Motor neuron (in vitro differentiated cells): Measurements from ENCODE around the gene NACC1. TPM values are rescaled to one million over a fixed set of nuclear protein-coding genes. Genes with fewer than 3 reads are reported as not detected.

Source experiments
- ATAC-seq, 8 experiments: fragments of 200-7000 bp; cut with Tn5 transposase; replicated peaks in 6 of 8; 2 replicates each; pipeline ENCODE4 v1.8.0; 2021; ENCODE audit warnings: mild to moderate bottlenecking in 8 of 8, moderate library complexity in 8 of 8
- H3K27ac ChIP-seq, 2 donors: fragments of 250-450 bp; sonication (Bioruptor Pico); 2 replicates each; pipeline ENCODE4 v1.9.0; 2021; ENCODE audit warnings: antibody characterized with exemption in 2 of 2, mild to moderate bottlenecking in 2 of 2, moderate library complexity in 1 of 2
- H3K4me1 ChIP-seq, 2 donors: fragments of 250-450 bp; sonication (Bioruptor Pico); replicated peaks in 1 of 2; 2 replicates each; pipeline ENCODE4 v1.6.1; 2021; ENCODE audit warnings: antibody characterized with exemption in 2 of 2, mild to moderate bottlenecking in 2 of 2, moderate library complexity in 1 of 2
- H3K4me3 ChIP-seq, 5 donors: fragments of 250-450 bp; sonication (Bioruptor Pico); 2 replicates each; pipeline ENCODE4 v1.9.0; 2021; ENCODE audit warnings: antibody characterized with exemption in 5 of 5, mild to moderate bottlenecking in 5 of 5, moderate library complexity in 4 of 5
- WGBS, 10 experiments: fragments of 450-650 bp; shearing (Covaris generic); methylation state at CpG; one replicate each; pipeline ENCODE4 v1.0.0; 2022; 5-methylcytosine and 5-hydroxymethylcytosine counted together
- in situ Hi-C, 9 experiments: fragments of 400-800 bp; cut with MboI; loops; one replicate each; pipeline ENCODE4 v1.15.0; 2021; ENCODE audit warnings: low sequenced_read_pairs in 9 of 9, low pct_unique_long_range_greater_than_20kb in 2 of 9; ENCODE audit not compliant: unreplicated experiment in 9 of 9
- total RNA-seq, 8 experiments: library from RNA; unstranded; fragments of 300-600 nt; gene quantifications; 2 replicates each; pipeline versions ENCODE4 v1.2.3 to v1.2.4, GENCODE V29; 2022

The NACC1 gene
- total RNA-seq, 8 experiments from 2014 or later: 9.7 to 56.8 (median 28.3) TPM

- H3K4me1 ChIP-seq: peaks cover 0 to 5% of the 10 kb centered on the region in 2 donors
- in situ Hi-C loops: no loop called here
- ATAC-seq: peak in 4 of 8 experiments; percentile 5 to 21 (median 6)
- H3K27ac ChIP-seq: no peak overlapping the region
- WGBS, 10 experiments: 80 to 100% (median 94%) methylated on average over 1 to 4 of the region's 33 CpGs; no CpG with 5 or more reads in 6 of the 10 experiments
- H3K4me3 ChIP-seq: no peak overlapping the region
Measured at GRCh38 chr19:13104360-13104847, 13.7 kb upstream of the NACC1 start.

- in situ Hi-C loops: no loop called here
- Histone ChIP-seq H3K4me3 (no peak overlapping the region), H3K4me1 (peaks cover 0 to 5% of the 10 kb centered on the region in 2 donors), H3K27ac (no peak overlapping the region)
- peak in 1 of 8 experiments; percentile 2 for ATAC-seq
- WGBS, 10 experiments: 80 to 93% methylated on average over 1 to 3 of the region's 29 CpGs; no CpG with 5 or more reads in 8 of the 10 experiments
Measured at GRCh38 chr19:13104848-13105711, 13.0 kb upstream of the NACC1 start.

GRCh38 chr19:13109361-13110098 is 8.5 kb upstream of the NACC1 start:
- Histone ChIP-seq H3K4me3 (no peak overlapping the region), H3K27ac (no peak overlapping the region), H3K4me1 (no peaks in the 10 kb centered on the region)
- 89 to 100% (median 96%) methylated on average over 1 to 12 of the region's 30 CpGs; no CpG with 5 or more reads in 3 of the 10 experiments for WGBS, 10 experiments
- peak in 5 of 8 experiments; percentile 7 to 22 (median 13) for ATAC-seq
- in situ Hi-C loops: no loop called here

GRCh38 chr19:13110099-13110610 is 7.9 kb upstream of the NACC1 start:
- WGBS, 10 experiments: 90 to 95% methylated on average over 2 to 7 of the region's 15 CpGs; no CpG with 5 or more reads in 8 of the 10 experiments
- ATAC-seq: peak in 1 of 8 experiments; percentile 11
- no peaks in the 10 kb centered on the region for H3K4me1 ChIP-seq
- no peak overlapping the region for H3K4me3 ChIP-seq
- H3K27ac ChIP-seq: no peak overlapping the region
- in situ Hi-C loops: no loop called here

GRCh38 chr19:13112555-13112954 is 5.5 kb upstream of the NACC1 start:
- H3K4me3 ChIP-seq: no peak overlapping the region
- H3K27ac ChIP-seq: no peak overlapping the region
- in situ Hi-C loops: no loop called here
- H3K4me1 ChIP-seq: peaks cover 4% of the 10 kb centered on the region in 2 donors
- ATAC-seq: no peak
- WGBS, 10 experiments: 80 to 100% (median 95%) methylated on average over 2 to 3 of the region's 10 CpGs; no CpG with 5 or more reads in 7 of the 10 experiments

GRCh38 chr19:13115936-13116281 is 2.2 kb upstream of the NACC1 start:
- in situ Hi-C loops: no loop called here
- ATAC-seq: no peak
- WGBS, 10 experiments: 0 to 5% (median 2%) methylated on average over 2 to 10 of the region's 18 CpGs; no CpG with 5 or more reads in 6 of the 10 experiments

GRCh38 chr19:13116282-13117175 is 1.5 kb upstream of the NACC1 start, which contains the start of gene TRMT1:
TSS of gene TRMT1 (minus strand) at chr19:13116740. CDS start at chr19:13116399, 341 bp downstream.
- Histone ChIP-seq H3K27ac (peak within 1 kb of the TSS; percentile 53 to 89), H3K4me3 (peak within 1 kb of the TSS; percentile 76 to 92 (median 84)), H3K4me1 (peaks cover 14 to 15% of the 10 kb centered on the region in 2 donors)
- peak; percentile 48 to 66 (median 54) for ATAC-seq
- in situ Hi-C loops: no loop called here
- WGBS, 10 experiments: 0 to 3% (median 0%) methylated on average over 1 to 32 of the region's 51 CpGs; no CpG with 5 or more reads in 3 of the 10 experiments

More at GRCh38 chr19:13115936-13116281, 2.2 kb upstream of the NACC1 start:
- Histone ChIP-seq H3K4me3 (peak overlapping the region; percentile 76 to 92 (median 84)), H3K27ac (peak overlapping the region; percentile 53 to 89), H3K4me1 (peaks cover 14 to 15% of the 10 kb centered on the region in 2 donors)

- peaks cover 14 to 15% of the 10 kb centered on the region in 2 donors for H3K4me1 ChIP-seq
- H3K4me3 ChIP-seq: peak overlapping the region; percentile 77 to 94 (median 91)
- in situ Hi-C loops: no loop called here
- peak in 1 of 8 experiments; percentile 1 for ATAC-seq
- 0 to 70% (median 42%) methylated on average over 3 to 18 of the region's 20 CpGs; no CpG with 5 or more reads in 2 of the 10 experiments for WGBS, 10 experiments
- H3K27ac ChIP-seq: no peak overlapping the region
Measured at GRCh38 chr19:13117176-13117771, 790 bp upstream of the NACC1 start.

- Histone ChIP-seq H3K27ac (peak overlapping the region; percentile 83 to 85), H3K4me3 (peak overlapping the region; percentile 69 to 100 (median 94)), H3K4me1 (peaks cover 14 to 15% of the 10 kb centered on the region in 2 donors)
- peak; percentile 6 to 52 (median 44) for ATAC-seq
- WGBS, 10 experiments: no CpG with 5 or more reads among the region's 57 CpGs
- in situ Hi-C loops: no loop called here
Measured at GRCh38 chr19:13118424-13119193, 545 bp downstream of the NACC1 start.

- in situ Hi-C loops: no loop called here
- Histone ChIP-seq H3K4me3 (peak overlapping the region in 2 of 5 donors; percentile 69 to 91), H3K27ac (no peak overlapping the region), H3K4me1 (peaks cover 14 to 15% of the 10 kb centered on the region in 2 donors)
- WGBS, 10 experiments: 66 to 100% (median 85%) methylated on average over 1 to 6 of the region's 8 CpGs; no CpG with 5 or more reads in 6 of the 10 experiments
- ATAC-seq: no peak
Measured at GRCh38 chr19:13119627-13120026, 1.6 kb downstream of the NACC1 start.

- 33 to 84% (median 78%) methylated on average over 1 to 6 of the region's 9 CpGs; no CpG with 5 or more reads in 5 of the 10 experiments for WGBS, 10 experiments
- in situ Hi-C loops: no loop called here
- H3K4me1 ChIP-seq: peaks cover 14 to 15% of the 10 kb centered on the region in 2 donors
- H3K27ac ChIP-seq: no peak overlapping the region
- ATAC-seq: no peak
- H3K4me3 ChIP-seq: no peak overlapping the region
Measured at GRCh38 chr19:13120031-13120430, 2.0 kb downstream of the NACC1 start.
